Measurements from ENCODE around the gene PIK3C2B.

PIK3C2B gene

DNA sequence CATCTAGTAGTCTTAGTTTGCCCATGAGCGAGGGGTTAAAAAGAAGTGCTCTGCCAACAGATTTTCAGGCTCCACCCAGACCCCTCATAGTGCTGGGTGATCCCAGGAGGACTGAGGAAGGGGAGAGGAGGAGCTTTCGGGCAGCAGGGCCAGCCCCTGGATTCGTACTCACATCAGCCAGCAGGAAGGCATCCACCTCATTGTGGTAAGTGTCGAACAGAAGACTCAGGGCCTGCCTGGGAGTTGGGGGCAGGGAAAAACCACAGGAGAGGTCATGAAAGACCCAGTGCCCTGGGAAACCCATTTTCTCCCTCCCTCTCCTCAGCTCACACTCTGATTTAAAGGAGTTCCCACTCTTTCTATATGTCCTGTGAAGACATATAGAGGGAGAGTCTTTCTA lies 34.9 kb downstream of the PIK3C2B start:
- no peak for DNase-seq

DNA sequence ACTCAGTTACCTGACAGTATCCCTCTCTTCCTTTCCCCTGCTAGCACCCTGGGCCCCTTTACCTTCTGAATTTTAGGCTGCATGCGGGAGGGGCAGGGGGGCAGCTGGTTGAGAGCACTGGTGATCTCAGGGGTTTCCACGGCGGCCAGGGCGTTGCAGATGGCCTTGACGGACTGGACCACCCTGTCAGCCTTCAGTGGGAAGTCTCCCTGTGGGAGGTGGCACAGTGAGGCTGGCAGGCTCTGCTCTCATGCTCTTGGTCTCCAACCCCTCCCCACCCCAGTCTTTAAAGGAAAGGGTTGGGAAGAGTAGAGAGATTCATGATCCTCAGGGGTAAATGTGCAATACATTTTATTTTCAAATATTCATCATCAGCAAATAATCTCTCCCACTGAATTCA lies 36.9 kb downstream of the PIK3C2B start:
- DNase-seq, result no peak

- no peak for DNase-seq
These were observed 37.7 kb downstream of the PIK3C2B start for GRCh38 chr1:204456826-204457442.

- no peak for DNase-seq
These were observed 38.8 kb downstream of the PIK3C2B start for GRCh38 chr1:204455831-204456145.

DNA sequence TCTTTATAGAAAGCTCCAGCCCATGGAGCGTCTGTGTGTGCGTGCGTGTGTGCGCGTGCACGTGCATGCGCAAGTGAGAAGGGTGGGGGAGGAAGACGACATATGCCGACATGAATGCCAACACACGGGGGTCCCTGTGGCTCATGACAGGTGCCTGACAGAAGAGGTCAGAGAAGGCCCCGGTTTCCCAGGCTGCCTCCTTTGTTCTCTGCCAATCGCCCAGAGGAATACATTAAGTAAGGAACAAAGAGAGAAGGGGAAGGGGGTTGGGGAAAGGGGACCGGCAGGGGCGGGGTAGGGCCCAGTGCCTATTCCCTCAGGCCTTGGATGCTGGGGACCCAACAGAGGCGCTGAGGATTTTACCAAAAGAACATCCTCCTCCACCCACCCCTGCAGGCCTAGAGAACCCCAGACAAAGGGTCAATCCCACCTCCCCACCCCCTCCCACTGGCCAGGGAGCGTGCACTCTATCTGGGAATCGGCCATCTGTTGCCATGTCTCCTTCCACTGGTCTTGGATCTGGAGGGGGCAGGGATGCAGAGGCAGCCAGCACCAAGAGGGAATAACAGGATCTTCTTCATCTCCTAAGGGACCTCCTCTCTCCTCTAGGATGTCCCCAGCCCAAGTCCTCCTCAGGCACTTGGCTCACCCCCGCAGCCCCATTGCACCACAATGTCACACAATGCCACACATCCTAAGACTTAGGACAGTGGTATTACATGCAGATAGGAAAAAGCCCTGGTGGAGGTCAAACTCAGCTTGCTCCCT lies 39.4 kb downstream of the PIK3C2B start:
- DNase-seq, result no peak

DNA sequence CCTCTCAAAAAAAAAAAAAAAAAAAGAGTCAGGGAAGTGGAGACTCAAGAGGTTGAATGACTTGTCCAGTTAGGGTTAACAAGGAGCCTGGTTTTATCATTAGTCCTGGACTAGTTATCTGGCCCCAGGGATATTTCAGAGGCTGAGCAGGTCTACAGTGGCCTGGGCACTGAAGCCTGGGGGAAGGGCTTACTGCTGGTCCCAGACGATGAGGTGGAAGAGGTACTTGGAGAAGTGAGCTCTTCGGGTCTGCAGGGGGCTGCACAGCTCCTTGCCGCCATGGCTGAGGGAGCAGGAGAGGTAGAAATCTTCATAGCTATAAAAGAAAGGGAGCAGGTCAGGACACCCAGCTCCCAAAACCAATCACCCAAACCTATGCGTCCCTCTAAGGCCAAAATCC lies 40.1 kb downstream of the PIK3C2B start:
- DNase-seq, result no peak

DNA sequence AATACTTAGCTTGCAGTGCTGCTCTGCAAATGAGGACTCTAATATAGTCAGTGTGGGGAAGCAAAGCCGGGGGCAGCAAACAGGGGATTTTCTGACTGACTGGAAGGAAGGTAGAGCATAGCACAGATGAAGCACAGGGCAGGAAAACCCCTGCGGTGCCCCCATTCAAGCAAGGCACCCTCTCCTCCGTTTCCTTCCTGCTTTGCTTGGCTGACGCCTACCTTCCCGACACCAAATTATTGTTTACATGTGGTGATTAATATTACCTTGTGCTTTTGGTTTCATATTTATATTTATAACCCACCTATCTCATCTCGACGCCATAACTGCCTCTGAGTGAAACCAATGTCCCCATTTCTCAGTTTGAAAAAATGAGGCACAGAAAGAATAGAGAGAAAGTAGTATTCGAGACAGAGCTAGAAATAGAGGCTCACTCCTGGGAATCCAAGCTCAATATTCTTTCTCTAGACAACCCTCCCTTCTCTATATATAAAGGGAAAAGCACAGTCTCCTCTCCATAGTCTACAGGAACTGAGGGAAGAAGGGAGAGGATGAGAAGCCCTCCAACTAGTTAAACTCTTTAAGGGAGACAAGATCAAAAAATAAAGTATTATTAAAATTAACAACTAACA lies 41.3 kb downstream of the PIK3C2B start:
- peak; percentile 63 for DNase-seq

DNA sequence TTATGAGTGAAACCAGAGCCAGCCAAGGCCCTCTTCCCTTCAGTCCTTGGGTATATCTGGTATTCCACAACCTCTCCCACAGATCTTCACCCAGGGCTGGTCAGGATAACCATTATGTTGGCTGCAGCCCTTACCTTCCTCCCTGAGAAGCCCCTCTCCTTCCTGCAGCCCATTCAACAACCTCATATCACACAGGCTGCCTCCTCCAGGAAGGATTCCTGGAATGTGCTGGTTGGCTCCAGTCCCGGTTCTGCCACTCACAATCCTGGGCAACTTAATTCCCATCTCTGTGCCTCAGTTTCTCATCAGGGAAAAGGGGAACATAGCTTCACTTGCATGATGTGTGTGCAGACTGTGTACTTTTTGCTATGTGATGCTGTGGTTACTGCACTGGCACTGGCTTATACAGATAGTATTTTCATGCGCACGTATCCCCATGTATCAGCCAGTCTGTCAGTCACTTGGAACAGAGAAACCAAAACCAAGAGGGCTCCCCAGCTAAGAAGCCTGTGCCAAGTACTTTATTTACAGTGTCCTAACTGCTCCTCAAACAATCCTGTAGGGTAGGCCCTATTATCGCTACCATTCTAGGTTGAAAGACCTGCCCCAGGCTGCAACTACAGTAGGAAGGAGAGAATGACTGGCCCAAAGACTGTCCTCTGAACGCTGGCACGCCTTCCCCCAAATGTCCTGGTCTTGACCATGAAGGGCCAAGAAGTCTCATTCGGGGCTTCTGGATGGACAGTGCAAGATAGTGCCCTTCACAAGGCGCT lies 43.1 kb downstream of the PIK3C2B start:
- no peak for DNase-seq

DNA sequence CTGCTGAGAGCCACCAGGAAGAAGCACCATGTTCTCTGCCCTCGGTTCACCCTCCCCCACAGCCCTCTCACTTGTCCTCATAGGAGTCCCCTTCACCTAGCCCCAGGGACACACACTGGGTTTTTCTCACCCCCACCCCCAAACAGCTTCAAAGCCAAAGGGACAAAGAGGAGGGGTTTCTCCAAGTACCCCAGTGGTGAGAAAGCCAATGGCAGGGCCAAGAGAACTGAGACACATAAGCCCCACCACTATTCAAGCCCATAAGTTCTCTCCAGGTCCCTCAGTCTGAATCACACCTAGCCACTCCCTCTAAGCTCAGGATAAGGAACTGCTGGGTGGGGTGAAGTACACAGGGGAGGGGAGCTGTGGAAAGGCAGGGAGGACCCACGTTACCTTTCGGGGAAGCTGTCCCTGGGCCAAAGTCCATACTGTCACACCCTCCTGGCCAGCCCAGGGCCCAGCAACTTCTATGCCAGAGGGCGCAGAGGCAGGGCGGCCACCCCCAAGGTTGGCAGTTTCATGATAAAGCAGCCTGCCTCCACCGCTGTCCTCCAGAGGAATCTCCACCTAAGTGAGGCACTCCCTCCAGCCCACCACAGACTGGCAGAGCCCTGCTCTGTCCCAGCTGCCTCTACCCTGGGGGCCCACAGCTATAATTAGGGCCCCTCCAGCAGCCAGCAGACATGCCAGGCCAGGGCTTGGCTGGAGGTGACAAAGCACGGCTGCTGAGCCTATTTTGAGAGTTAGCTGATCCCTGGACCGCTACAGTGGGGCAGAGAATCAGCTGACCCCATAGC lies 43.9 kb downstream of the PIK3C2B start:
- DNase-seq, result no peak

GRCh38 chr1:204449678-204450280 lies 44.8 kb downstream of the PIK3C2B start:
- no peak for DNase-seq

- DNase-seq, result no peak
These were observed 45.5 kb downstream of the PIK3C2B start for GRCh38 chr1:204448991-204449677.

GRCh38 chr1:204448344-204448964 lies 46.2 kb downstream of the PIK3C2B start:
- no peak for DNase-seq

DNA sequence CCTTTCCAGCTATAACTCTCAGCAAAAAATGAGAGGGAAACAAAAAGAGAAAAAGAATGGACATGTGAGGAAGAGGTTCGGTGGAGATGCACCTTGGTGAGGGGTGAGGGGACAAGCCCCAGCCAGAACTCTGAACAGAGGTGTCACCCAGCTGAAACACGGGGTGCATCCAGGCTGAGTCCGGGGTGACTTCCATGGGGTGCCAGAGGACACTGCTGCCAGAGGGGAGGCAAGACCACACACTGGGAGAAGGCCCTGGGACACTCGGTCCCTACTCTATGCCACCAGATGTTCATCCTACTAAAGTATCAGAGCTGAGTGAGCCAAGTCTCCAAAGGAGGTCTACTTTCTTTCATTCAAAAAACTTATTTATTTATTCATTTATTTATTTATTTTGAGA lies 46.9 kb downstream of the PIK3C2B start:
- no peak for DNase-seq

DNA sequence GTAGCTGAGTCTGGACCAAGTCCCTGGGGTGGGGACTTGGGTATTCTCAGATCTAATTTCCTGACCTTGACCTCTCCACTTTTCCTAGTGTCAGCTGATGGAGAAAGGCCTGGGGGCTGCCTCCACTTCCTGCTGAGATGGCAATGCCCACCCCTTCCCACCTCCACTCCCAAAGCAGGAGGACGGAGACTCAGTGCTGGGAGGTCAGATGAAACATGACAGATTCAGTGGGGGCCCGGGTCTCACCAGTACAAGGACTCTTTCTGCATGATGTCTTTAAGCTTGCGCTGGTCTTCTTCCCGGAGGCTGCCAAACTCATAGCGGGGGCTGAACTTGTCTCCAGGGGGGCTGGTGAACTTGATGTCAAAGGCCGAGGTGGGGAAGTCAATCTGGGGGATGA lies 47.4 kb downstream of the PIK3C2B start:
- no peak for DNase-seq

GRCh38 chr1:204446413-204447111 lies 48.0 kb downstream of the PIK3C2B start:
- DNase-seq, result peak; percentile 66

GRCh38 chr1:204445860-204446412 lies 48.7 kb downstream of the PIK3C2B start:
- DNase-seq, result peak; percentile 54

Measured in T-helper 9 cell (primary cell).